Uterus (tissue), 2 donors: ENCODE measurements around the gene KRTAP12-1.

Experiments
- CTCF ChIP-seq, 4 experiments: fragments of 200-600 bp in 2 of 4; fragments of 450-650 bp in 2 of 4; sonication (generic) in 2 of 4; IDR thresholded peaks; one replicate each; pipeline ENCODE4 v1.5.1; 2016 to 2019; ENCODE audit warnings: antibody characterized with exemption in 4 of 4, mild to moderate bottlenecking in 2 of 4, moderate library complexity in 1 of 4
- POLR2A ChIP-seq, 2 donors: fragments of 450-650 bp; IDR thresholded peaks; one replicate each; pipeline ENCODE4 v1.6.1; 2016; ENCODE audit warnings: antibody characterized with exemption in 2 of 2, mild to moderate bottlenecking in 1 of 2, moderate library complexity in 1 of 2

GRCh38 chr21:44643741-44644310 lies 38.1 kb downstream of the KRTAP12-1 start:
- TF ChIP-seq CTCF (IDR thresholded peaks at IDR 0.05) (no peak), POLR2A (IDR thresholded peaks at IDR 0.05) (no peak)
